GM21717 (cell line): ENCODE data around the gene ITGB8.
"Not testable (repeated sequence)": the region's sequence is repeated elsewhere in the genome, so short reads cannot be mapped to it uniquely, and the experiment has no call there.

ENCODE experiments used
- ATAC-seq: cut with Tn5 transposase; IDR thresholded peaks from one replicate; pipeline ENCODE4 v1.9.1; 2021; ENCODE audit warnings: mild to moderate bottlenecking, moderate library complexity; ENCODE audit not compliant: unreplicated experiment

ITGB8 gene

GRCh38 chr7:20364571-20365196 lies 34.0 kb downstream of the ITGB8 start:
- ATAC-seq = no peak

- ATAC-seq = no peak
Observed at GRCh38 chr7:20365486-20365885, 34.8 kb downstream of the ITGB8 start.

GRCh38 chr7:20374399-20374798 lies 43.7 kb downstream of the ITGB8 start:
- ATAC-seq = no peak

GRCh38 chr7:20376796-20377195 lies 46.1 kb downstream of the ITGB8 start:
- ATAC-seq = no peak

- ATAC-seq = no peak
Observed at GRCh38 chr7:20381406-20382034, 50.8 kb downstream of the ITGB8 start.

DNA sequence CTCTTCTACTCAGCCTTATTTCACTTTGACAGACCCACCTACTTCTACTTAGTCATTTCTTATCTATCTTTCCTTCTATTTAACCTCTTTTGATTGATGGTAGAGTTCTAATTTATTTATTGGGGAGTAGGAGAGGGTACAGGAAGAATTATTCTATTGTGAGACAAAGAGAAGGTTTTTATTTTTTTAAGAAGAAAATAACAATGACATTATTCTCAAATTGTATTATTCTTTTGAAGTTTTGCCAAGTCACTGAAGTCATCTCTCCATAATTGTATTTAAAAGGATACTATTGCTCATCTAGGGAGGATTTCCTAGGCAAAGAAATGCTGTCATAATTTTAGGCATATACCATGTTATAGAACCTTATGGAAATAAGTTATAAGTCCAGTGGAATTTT lies 52.7 kb downstream of the ITGB8 start:
- ATAC-seq = no peak

DNA sequence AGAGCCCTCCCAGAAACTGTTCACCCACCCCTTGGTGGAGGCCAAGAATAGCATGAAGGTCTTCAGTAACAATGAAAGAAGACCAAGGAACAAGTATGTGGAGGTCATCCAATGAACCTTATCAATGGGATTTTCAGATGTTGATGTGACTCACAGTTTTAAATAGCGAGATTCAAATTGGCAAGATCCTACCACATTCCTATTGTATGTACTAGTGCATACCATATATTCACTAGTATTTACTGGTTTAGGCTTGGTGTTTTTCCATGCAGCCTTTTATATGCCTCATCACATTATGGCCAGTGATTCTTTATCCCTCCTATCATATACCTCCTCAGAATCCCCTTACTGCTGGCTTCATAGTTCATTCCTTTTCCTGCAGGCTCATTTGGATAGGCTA lies 54.4 kb downstream of the ITGB8 start:
- ATAC-seq = no peak

DNA sequence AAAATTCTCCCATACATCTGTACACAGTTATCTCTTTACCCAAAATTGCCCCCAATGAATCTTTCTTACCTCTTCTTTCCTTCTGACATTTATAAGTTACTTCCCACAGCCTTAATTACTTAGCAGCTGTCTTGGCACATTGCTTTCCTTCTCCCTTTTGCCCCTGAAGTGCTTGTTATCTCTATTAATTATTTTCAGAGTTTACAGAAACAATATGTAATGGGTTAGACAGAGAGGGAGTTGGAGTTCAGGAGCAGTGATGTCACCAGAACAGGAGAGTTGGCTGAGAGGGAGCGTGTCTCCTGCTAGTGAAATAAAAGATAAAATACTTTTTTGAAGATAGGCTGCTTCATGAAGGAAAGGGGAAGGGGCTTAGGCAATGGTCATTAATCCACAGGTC lies 57.4 kb downstream of the ITGB8 start:
- ATAC-seq = no peak

DNA sequence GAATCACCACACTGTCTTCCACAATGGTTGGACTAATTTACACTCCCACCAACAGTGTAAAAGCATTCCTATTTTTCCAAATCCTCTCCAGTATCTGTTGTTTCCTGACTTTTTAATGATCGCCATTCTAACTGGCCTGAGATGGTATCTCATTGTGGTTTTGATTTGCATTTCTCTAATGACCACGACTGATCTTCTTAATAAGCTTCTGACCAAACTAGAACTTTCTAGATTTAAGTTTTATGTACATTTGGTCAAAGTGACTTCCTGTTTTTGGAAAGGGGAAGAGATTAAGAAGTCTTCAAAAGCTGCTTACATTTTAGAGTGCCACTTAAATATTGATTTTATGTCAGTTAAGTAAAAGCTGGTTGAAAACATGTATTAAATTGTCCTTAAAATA lies 58.5 kb downstream of the ITGB8 start:
- not testable (repeated sequence) for ATAC-seq

DNA sequence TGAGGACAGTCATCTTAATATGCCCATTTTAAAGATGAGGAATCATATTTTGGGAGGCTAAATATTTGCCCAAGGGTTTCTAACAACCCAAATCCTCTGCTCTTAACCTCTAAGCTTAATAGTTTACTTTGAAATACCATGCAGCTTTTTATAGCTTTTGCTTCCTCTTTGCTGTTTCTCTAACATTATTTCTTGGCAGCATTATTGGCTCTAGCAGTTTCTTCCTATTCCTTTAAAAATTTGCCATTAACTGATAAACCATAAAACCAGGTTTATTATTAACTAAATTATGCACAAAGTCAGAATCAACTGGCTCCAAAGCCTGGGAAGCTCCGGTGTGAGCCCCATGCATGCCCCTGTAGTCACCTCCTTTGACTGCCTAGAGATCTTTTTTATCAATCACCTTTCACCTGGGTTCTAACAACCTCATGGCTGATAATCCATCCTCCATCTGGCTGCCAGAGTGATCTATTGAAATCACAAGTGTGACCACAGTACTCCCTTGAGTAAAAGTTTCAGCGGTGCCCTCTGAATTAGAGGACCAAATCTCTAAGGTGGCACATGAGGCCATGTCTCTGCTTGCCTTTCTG lies 62.4 kb downstream of the ITGB8 start:
- no peak for ATAC-seq

- no peak for ATAC-seq
Observed at GRCh38 chr7:20393616-20394015, 62.9 kb downstream of the ITGB8 start.

- ATAC-seq = no peak
Observed at GRCh38 chr7:20394284-20394683, 63.6 kb downstream of the ITGB8 start.

DNA sequence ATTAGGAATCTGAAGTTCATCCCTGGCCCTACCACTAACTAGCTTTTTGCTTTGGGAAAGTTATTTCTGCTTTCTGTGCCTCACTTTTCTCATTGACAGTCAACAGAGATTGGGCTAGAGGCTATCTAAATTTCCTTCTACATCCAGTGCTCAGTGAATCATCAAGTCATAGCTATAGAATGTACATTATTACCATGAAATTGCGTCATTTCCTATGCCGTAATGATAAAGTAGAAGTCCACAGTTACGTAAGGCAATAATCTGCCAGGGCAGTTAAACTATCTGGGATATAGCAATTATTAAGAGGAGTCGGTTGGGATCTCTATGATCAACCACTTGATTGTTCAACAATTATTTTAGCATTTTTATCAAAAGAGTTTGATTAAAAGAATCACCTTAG lies 64.4 kb downstream of the ITGB8 start:
- no peak for ATAC-seq

DNA sequence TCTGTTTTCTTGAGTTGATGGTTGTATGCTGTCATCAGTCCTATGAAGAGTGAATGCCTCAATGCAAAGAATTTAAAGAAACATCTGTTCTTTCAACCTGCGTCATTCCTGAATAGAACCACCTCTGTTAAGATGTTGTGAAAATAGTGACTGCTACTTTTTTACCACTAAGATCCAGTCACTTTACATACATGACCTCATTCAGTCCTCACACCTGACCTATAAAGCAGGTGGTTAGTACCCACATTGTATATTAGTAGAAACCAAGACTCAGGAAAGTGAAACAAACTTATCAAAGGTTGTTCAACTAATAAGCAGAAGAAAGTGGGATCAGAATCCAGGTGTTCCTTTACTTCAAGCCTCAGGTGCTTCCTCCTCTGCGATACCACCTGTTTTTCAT lies 64.8 kb downstream of the ITGB8 start:
- ATAC-seq = peak; percentile 90

- no peak for ATAC-seq
Observed at GRCh38 chr7:20399521-20399920, 68.8 kb downstream of the ITGB8 start.

- no peak for ATAC-seq
Observed at GRCh38 chr7:20401861-20402746, 71.4 kb downstream of the ITGB8 start.

- no peak for ATAC-seq
Observed at GRCh38 chr7:20402747-20403230, 72.1 kb downstream of the ITGB8 start.

- no peak for ATAC-seq
Observed at GRCh38 chr7:20403331-20403730, 72.6 kb downstream of the ITGB8 start.

DNA sequence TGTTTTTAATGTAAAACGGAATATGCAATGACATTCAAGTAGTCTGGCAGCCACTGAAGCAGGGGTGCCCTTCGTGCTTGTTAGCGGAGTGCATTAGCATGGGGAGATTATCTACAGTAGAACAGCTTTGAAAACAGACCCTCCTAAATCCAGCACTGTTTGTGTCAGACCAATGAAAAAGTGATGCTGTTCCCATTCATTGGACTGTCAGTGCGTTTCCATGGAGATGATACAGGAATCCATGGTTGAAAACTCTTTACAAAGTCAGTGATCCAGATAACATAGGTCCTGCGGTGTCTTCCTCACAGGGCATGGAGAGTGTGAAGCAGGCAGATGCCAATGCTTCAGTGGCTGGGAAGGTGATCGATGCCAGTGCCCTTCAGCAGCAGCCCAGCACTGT lies 73.6 kb downstream of the ITGB8 start:
- ATAC-seq = no peak

- no peak for ATAC-seq
Observed at GRCh38 chr7:20407585-20408466, 77.1 kb downstream of the ITGB8 start.

DNA sequence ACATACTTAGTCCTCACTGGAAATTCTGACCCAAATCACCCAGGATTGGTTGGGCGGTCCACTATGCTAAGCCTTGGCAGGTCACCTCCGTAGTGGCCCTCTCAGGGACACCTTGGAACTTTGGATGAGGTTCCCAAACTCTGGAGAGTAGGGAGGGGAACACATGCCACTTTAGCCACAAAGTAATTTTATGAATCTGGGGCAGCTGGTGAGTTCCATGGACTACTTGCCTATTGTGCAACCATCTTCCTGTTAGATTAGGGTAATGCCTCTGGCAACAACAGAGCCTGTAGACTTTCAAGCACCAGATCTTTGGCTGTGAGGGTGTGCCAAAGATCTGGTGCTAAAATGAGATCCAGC lies 77.7 kb downstream of the ITGB8 start:
- no peak for ATAC-seq
